HEK293T (cell line): ENCODE measurements around the gene MTCL3.

Source experiments
- CTCF ChIA-PET: fragments of 350-600 bp; formaldehyde crosslinking; extraction: SDS; loops from one replicate; lab custom pipeline; 2021; ENCODE audit warnings: antibody characterized with exemption, inconsistent platforms; lab: Yijun Ruan, JAX
- POLR2A ChIA-PET: fragments of 350-600 bp; formaldehyde crosslinking; extraction: SDS; loops from one replicate; lab custom pipeline; 2020; ENCODE audit warnings: antibody characterized with exemption, inconsistent platforms; lab: Yijun Ruan, JAX
- DNase-seq: peaks from one replicate; pipeline ENCODE4 v3.0.0; 2012; ENCODE audit warnings: mixed read lengths; ENCODE audit errors: extremely low spot score
- ARNT ChIP-seq: fragments of 450-650 bp; IDR thresholded peaks from 2 replicates; pipeline ENCODE4 v1.6.1; 2017; ENCODE audit warnings: mild to moderate bottlenecking
- BHLHE40 ChIP-seq: fragments of 450-650 bp; IDR thresholded peaks from 2 replicates; pipeline ENCODE4 v1.6.1; 2016; ENCODE audit warnings: mild to moderate bottlenecking, moderate library complexity, borderline replicate concordance
- CTBP1 ChIP-seq: fragments of 450-650 bp; IDR thresholded peaks from 2 replicates; pipeline ENCODE4 v1.6.1; 2016; ENCODE audit warnings: borderline replicate concordance
- ELF4 ChIP-seq: fragments of 450-650 bp; IDR thresholded peaks from 2 replicates; pipeline ENCODE4 v1.6.1; 2017; ENCODE audit warnings: antibody characterized with exemption
- FOXA1 ChIP-seq: fragments of 450-650 bp; IDR thresholded peaks from 2 replicates; pipeline ENCODE4 v1.6.1; 2016; ENCODE audit warnings: mild to moderate bottlenecking
- FOXK2 ChIP-seq: fragments of 450-650 bp; IDR thresholded peaks from 2 replicates; pipeline ENCODE4 v1.6.1; 2016; ENCODE audit warnings: mild to moderate bottlenecking
- FOXM1 ChIP-seq: fragments of 450-650 bp; IDR thresholded peaks from 2 replicates; pipeline ENCODE4 v1.6.1; 2017; ENCODE audit warnings: mild to moderate bottlenecking, borderline replicate concordance
- HDGF ChIP-seq: fragments of 450-650 bp; IDR thresholded peaks from 2 replicates; pipeline ENCODE4 v1.6.1; 2017; ENCODE audit warnings: antibody characterized with exemption, borderline replicate concordance
- L3MBTL2 ChIP-seq: fragments of 450-650 bp; conservative IDR thresholded peaks from 2 replicates; pipeline ENCODE4 v1.6.1; 2016; ENCODE audit warnings: mild to moderate bottlenecking
- LEF1 ChIP-seq: fragments of 450-650 bp; IDR thresholded peaks from 2 replicates; pipeline ENCODE4 v1.6.1; 2017; ENCODE audit warnings: mild to moderate bottlenecking, borderline replicate concordance
- NFRKB ChIP-seq: fragments of 450-650 bp; IDR thresholded peaks from 2 replicates; pipeline ENCODE4 v1.6.1; 2016; ENCODE audit warnings: mild to moderate bottlenecking, moderate library complexity
- SP1 ChIP-seq: fragments of 450-650 bp; IDR thresholded peaks from 2 replicates; pipeline ENCODE4 v1.6.1; 2017
- SUZ12 ChIP-seq: fragments of 450-650 bp; IDR thresholded peaks from 2 replicates; pipeline ENCODE4 v1.6.1; 2016; ENCODE audit warnings: mild to moderate bottlenecking
- TARDBP ChIP-seq: fragments of 450-650 bp; IDR thresholded peaks from 2 replicates; pipeline ENCODE4 v1.6.1; 2016
- ZNF384 ChIP-seq: fragments of 450-650 bp; IDR thresholded peaks from 2 replicates; pipeline ENCODE4 v1.6.1; 2016
- TF ChIP-seq, protein P1 (sequence below): fragments of 450-650 bp; IDR thresholded peaks from 2 replicates; pipeline ENCODE4 v1.6.1; 2016

The MTCL3 gene

DNA sequence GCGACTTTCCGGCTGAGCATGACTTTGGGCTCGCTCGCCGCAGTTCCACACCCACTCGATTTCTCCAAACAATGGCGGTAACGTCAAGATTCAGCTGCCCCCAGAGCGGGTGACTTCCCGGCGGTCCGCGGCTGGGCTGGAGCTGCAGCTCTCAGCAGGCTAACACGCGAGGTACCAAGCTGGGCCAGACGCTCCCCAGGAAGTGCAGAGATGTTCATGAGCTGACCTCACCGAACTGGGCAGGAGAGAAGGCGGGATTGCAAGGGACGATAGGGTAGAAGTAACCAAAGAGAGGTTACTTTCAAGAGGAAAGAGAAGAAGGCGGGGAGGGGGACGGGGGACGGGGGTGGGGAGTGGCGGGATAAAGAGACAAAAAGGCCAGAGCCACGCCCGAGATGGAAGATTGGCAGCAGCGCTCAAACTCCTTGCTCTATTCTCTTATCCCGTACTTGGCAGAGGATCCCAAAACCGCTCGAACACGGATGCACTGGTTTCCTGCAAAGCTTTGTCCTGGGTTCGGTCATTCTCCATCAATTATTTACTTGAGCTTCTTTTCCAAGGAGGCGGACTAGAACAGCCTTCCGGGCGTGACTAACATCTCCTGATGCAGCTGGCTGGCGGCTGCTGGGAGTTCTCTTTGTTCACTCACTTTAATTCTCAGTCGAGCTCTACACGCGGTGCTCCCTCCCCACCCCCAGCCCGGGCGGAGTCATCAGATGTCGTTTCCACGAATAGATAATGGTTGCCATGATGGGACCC, at the start of gene MTCL3:
MTCL3 (minus strand) TSS at position 626 of the 759 bp plus-strand sequence.
- TF ChIP-seq FOXA1 (no peak), TARDBP (no peak), FOXK2 (no peak), NFRKB (no peak)
- ChIA-PET POLR2A (no interaction called here), CTCF (no interaction called here)
- DNase-seq, result no peak

DNA sequence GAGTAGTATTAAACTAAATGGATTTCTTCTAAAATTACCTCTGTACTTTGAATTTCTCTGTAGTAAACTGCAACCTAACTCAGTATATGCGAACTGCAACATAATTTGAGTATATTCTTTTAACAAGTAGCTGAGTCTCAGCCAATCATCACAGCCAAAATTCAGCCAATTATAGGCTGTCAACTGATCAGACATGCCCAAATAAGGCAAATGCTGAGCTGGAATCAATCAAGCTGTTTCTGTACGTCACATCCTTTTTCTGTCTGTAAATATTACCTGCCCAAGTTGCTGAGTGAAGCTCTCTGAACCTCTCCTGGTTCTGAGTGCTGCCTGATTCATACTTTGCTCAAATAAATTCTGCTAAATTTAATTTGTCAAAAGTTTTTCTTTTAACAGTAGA, 48.3 kb upstream of the MTCL3 start:
- ChIA-PET POLR2A (interaction anchor here (0.6 kb wide), 1 partner anchor 1888 kb away, joined by 3 read pairs; no protein-coding TSS in a partner anchor), CTCF (no interaction called here)
- no peak for DNase-seq
- TF ChIP-seq TARDBP (no peak), LEF1 (no peak), CTBP1 (no peak), BHLHE40 (no peak), SUZ12 (no peak), FOXM1 (no peak), L3MBTL2 (no peak), FOXK2 (no peak), HDGF (no peak), ZNF384 (no peak), SP1 (no peak), ARNT (no peak), NFRKB (no peak), FOXA1 (no peak)
- TF ChIP-seq, protein P1, sequence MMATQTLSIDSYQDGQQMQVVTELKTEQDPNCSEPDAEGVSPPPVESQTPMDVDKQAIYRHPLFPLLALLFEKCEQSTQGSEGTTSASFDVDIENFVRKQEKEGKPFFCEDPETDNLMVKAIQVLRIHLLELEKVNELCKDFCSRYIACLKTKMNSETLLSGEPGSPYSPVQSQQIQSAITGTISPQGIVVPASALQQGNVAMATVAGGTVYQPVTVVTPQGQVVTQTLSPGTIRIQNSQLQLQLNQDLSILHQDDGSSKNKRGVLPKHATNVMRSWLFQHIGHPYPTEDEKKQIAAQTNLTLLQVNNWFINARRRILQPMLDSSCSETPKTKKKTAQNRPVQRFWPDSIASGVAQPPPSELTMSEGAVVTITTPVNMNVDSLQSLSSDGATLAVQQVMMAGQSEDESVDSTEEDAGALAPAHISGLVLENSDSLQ, result no peak

DNA sequence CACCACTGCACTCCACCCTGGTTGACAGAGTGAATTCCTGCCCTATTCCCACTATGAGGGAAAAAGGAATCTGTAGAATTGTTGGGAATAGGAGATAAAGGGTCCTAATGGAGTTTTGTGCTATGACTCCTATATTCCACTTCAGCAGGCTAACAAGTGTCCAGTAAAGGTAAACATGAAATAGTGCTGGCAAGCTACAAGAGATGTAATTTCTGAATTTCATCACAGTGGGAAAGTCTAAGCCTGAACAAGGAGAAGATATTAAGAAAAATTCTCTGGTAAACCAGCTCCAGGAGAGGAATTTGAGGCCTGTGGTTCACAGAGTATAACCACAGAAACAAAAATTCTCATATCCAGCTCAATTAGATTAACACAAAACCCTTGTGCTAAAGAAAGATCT, 47.5 kb upstream of the MTCL3 start:
- POLR2A ChIA-PET, result no interaction called here
- no peak for DNase-seq
- CTCF ChIA-PET, result no interaction called here
- TF ChIP-seq FOXK2 (no peak), SUZ12 (no peak), HDGF (no peak), FOXM1 (no peak), ZNF384 (no peak), BHLHE40 (no peak), FOXA1 (no peak), SP1 (no peak), CTBP1 (no peak), LEF1 (no peak), ELF4 (no peak), NFRKB (no peak), TARDBP (no peak), L3MBTL2 (no peak), ARNT (no peak)
- TF ChIP-seq, protein P1, result no peak

DNA sequence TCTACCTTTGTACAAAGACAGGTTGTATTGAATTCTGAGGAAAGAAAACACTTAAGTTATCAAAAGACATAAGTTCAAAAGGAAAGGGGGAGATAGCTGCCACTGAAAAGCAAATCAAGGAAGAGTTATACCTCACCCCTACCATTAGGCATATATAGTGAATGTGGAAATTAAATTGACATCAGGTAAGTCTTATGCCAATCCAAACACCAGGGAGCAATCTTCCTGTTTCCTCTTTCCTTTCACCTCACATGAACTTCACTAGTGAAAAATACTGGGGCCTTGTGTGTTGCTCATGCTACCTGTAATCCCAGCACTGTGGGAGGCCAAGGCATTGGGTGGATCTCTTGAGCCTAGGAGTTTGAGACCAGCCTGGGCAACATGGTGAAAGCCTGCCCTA, 47.0 kb upstream of the MTCL3 start:
- TF ChIP-seq, protein P1, result no peak
- TF ChIP-seq FOXK2, result no peak
- no peak for DNase-seq
- CTCF ChIA-PET, result no interaction called here
- POLR2A ChIA-PET, result interaction anchor here (0.6 kb wide), 1 partner anchor 450 kb away, joined by 3 read pairs; no protein-coding TSS in a partner anchor

DNA sequence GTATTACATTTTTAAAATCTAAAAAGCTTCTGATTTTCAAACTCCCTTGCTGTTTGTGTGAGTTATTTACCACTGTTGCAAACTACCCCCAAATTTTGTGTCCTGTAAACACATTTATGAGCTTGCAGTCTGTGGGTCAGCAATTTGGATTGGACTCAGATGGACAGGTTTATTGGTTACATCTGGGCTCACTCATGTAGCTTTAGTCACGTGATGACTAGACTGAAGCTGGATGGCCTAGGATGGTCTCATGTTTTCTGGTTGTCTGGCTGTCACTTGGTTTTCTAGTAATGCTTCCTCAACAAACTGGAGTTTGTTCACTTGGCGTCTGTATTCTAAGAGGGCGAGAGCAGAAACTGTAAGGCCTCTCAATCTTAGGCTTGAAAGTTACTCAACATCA, 45.6 kb upstream of the MTCL3 start:
- TF ChIP-seq, protein P1, result peak; percentile 94
- TF ChIP-seq FOXK2, result no peak
- ChIA-PET CTCF (interaction anchor here (0.5 to 1.0 kb wide), 2 partner anchors 9 to 49 kb away, joined by 3 to 4 read pairs; no protein-coding TSS in a partner anchor), POLR2A (no interaction called here)
- no peak for DNase-seq

DNA sequence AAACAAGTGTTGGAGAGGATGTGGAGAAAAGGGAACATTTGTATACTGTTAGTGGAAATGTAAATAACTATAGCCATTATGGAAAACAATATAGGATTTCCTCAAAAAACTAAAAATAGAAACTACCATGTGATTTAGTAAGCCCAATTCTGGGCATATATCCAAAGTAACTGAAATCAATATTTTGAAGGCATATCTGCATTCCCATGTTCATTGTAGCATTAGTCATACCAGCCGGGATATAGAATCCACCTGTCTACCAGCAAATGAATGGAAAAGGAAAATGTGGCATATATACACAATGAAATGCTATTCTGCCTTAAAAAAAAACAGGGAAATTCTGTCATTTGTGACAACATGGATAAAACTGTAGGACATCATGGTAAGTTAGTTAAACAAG, 42.5 kb upstream of the MTCL3 start:
- ChIA-PET POLR2A (no interaction called here), CTCF (no interaction called here)
- TF ChIP-seq L3MBTL2 (no peak), ZNF384 (no peak), FOXA1 (no peak), LEF1 (no peak), ARNT (no peak), ELF4 (no peak), CTBP1 (no peak)
- TF ChIP-seq, protein P1, result no peak
- DNase-seq, result no peak
